Stimulated activated CD4-positive, alpha-beta T cell treated with anti-CD3 and anti-CD28 coated beads, Interleukin-4, amount 100 ng/mL, for 1 hour (primary cell): ENCODE data around the gene RAPH1.

Experiments
- DNase-seq: peaks from one replicate; pipeline ENCODE4 v3.0.0-alpha.2; 2020

RAPH1 gene

GRCh38 chr2:203359450-203359849, 175.7 kb downstream of the RAPH1 start:
- no peak for DNase-seq

GRCh38 chr2:203354966-203355365, 180.1 kb downstream of the RAPH1 start:
- DNase-seq: no peak

GRCh38 chr2:203352604-203353255, 182.4 kb downstream of the RAPH1 start:
- DNase-seq: no peak

GRCh38 chr2:203347375-203347774, 187.7 kb downstream of the RAPH1 start:
- no peak for DNase-seq

GRCh38 chr2:203346612-203347011, 188.5 kb downstream of the RAPH1 start:
- no peak for DNase-seq

GRCh38 chr2:203344667-203345066, 190.4 kb downstream of the RAPH1 start:
- DNase-seq: no peak
